Brain pericyte (primary cell): Measurements from ENCODE around the gene ZMYND10.
A peak's percentile ranks its signal among the peaks of the same experiment; 100 is the strongest.

ENCODE experiments used
- DNase-seq: peaks from one replicate; pipeline ENCODE4 v3.0.0-alpha.2; 2012; ENCODE audit warnings: low read depth, low spot score

Gene ZMYND10

DNA sequence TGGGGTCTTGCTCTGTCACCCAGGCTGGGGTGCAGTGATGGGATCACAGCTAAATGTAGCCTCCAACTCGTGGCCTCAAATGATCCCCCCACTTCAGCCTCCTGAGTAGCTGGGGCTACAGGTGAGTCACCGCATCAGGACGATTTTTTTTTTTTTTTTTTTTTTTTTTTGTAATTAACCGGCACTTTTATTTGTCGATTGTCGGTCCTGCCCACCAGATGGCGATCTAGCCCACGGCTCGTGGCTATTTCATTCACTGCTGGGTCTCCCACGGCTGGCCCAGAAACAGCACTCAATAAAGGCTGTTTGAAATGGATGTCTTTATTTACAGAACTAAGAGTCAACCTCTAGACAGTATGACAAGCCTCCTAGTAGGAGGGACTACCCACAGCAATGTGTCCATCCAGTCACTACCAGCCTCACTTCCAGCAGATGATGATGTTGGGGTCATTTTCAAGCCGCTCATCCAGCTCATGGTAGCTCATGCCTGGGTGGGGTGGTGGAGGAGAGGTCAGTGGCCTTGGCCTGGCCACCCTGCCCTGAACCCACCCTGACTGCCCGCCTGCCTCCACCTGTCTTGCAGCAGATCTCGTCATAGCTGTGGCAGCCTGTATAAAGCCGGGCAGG lies 1.8 kb upstream of the ZMYND10 start:
- no peak for DNase-seq

DNA sequence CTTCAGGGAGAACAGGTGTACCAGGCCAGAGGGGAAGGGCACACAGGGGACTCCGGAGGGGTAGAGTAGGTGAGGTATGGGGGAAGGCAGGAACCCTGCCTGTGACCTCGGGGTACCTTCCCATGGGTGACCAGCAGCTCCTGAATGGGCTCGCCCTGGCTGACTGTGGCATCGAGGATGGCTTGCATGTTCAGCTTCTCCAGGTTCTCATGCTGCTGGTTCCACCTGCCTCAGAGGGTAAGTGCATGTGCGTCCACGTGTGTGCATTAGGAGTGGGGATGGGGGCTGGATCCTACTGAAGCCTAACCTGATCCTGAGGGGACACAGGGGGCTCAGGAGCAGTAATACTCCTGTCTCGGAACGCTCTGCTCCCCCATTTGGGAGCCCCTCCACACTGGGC lies 524 bp downstream of the ZMYND10 start:
- DNase-seq = no peak

DNA sequence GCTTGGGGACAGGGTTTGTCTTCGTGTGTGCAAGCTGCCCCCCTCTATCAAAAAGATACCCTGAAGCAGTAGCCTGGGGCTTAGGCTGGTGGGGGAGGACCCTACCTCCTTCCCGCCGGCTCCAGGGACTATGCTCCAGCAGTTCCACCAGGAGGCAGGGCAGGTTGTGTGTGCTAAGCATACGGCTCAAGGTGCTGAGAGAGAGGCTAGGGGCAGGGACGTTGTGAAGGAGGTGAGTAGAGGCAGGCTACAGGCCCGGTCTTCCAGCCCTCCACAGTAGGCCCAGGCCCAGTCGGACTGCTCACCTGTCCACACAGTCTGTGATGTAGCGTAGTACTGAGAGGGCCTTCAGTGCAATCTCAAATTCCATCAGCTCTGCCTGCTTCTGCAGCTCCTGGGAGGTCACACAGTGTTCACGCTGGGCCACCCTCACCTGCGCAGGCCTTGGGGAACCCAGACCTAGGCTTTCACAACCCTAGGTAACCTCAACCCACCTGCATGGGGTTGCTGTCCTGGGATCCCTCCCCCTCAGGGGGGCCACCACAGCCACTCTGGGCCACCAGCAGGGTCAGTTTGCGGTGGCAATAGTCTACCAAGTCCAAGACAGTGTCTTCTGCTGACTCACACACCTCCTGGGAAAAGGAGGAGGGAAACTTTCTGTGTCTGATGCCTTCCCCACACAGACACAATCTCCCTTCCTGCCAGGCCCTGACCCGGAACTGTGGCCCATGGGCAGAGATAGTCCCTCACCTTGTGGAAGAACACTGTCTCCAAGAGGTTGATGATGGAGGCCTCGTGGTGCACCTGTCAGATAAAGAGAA lies 2.5 kb downstream of the ZMYND10 start:
- DNase-seq = no peak

DNA sequence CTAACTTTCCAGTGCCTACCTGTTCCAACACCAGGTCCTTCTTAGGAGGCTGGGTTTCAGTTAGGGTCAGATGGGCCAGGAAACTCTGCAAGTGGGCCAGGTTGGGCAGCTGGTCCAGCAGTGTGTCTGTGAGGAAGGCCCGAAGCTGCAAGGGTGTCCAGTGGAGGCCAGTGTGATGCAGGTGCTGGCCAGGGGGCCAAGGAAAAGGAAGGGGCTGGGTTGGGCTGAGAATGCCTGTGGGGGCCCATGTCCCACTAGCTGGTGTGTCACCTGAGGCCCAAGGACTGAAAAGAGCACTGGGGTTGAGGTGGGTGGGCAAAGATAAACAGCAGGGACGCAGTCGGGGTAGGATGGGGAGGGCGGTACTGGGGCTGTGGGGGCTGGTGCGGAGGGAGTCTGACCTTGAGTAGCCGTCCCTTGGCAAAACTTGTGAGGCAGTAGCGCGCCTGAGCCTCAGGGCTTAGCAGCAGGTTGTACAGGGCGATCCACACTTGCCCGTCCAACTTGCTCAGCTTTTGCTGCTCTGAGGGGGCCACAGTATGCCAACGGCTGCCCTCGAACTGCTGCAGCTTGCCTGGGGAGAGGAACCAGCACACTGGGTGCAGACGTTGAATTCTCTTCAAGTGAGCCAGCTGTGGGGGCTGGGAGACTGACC lies 3.4 kb downstream of the ZMYND10 start:
- DNase-seq = no peak

DNA sequence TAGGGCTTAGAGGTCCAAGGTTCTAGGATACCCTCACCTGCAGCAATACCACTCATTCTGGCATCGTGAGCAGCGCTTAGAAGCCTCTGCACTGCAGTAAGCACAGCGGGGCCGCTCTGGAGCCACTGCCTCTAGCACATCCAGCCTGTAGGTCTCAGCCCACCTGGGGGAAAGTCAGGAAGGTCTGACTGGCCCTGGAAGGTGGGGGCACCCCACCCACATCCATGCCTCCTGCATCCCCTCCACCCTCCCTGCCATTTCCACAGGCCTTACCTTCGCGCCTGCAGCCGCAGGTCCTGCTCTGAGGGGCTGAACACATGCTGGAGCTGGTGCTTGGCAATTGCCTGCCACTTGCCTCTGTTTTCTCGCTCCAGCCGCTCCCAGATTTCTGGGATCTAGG lies 4.0 kb downstream of the ZMYND10 start:
- DNase-seq = no peak

DNA sequence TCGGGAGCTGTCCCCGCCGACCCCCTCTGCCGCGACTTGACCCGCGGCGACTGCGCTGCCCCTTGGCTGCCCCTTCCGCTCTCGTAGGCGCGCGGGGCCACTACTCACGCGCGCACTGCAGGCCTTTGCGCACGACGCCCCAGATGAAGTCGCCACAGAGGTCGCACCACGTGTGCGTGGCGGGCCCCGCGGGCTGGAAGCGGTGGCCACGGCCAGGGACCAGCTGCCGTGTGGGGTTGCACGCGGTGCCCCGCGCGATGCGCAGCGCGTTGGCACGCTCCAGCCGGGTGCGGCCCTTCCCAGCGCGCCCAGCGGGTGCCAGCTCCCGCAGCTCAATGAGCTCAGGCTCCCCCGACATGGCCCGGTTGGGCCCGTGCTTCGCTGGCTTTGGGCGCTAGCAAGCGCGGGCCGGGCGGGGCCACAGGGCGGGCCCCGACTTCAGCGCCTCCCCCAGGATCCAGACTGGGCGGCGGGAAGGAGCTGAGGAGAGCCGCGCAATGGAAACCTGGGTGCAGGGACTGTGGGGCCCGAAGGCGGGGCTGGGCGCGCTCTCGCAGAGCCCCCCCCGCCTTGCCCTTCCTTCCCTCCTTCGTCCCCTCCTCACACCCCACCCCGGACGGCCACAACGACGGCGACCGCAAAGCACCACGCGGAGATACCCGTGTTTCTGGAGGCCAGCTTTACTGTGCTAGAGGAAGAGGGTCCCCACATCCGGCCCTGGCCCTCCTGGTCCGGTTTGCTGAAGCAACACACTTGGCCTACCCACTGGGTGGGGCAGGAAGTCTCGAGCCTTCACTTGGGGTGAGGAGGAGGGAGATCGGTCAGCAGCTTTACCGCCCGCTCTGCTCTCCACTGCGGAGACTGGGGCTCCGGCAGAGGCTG lies 4.8 kb downstream of the ZMYND10 start, which contains the start of gene RASSF1:
TSS of gene RASSF1 (minus strand) at position 389 of the 882 bp plus-strand sequence. CDS start at position 358, 31 bp downstream.
- DNase-seq = no peak

DNA sequence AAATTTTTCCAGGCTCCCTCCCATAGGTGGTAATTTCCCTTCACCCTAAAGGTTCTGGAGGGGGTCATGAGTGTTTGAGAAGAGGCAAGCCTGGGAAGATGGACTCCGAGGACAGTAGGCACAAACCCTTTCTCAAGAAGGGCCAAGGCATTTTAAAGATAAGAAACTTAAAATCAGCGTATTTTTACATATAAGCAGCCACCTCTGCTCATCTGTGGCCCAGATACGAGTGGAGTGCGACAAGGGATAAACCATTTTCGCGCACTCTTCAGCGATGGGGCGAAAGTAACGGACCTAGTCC lies 5.4 kb downstream of the ZMYND10 start:
- no peak for DNase-seq

DNA sequence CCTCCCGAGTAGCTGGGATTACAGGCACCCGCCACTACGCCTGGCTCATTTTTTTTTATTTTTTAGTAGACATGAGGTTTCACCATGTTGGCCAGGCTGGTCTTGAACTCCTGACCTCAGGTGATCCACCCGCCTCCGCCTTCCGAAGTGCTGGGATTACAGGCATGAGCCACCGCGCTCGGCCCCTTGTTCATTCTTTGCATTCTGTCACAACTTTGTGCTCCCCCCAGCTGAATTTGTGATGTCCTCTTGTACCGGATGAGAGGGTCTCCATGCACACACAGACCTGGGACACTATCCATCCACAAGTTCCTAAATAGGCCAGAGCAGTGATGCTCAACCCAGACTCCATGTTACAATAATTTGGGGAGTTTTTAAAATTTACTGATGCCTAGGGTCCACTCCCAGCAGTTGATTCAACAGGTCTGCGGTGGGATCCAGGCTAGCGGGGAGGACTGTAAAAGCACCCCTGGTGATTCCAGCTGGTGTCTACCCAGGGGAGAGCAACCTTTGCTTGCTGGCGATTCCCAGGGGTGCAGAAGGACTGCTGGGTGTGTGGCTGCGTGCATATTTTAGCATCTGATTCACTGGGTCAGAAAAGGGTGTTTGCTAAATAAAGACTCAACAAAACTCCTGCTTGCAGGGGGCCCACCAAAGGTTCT lies 5.9 kb downstream of the ZMYND10 start:
- DNase-seq = no peak

DNA sequence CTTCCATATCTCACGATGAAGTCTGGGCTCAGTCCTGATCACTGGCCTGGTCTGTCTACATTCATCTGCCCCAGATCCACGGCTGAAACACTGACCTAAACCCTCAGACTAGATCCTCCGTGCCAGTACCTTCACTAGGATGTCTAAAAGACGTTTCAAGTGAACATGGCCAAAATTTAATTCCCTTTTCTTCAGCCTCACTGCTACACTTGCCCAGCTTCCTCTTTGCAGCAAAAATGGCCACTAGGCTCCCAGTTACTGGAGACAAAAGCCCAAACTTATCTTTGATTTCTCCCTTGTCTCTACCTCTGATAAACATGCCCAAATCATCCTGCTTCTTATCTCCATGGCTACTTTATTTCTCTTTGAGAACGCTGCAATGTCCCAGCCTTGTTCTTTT lies 6.6 kb downstream of the ZMYND10 start:
- no peak for DNase-seq

DNA sequence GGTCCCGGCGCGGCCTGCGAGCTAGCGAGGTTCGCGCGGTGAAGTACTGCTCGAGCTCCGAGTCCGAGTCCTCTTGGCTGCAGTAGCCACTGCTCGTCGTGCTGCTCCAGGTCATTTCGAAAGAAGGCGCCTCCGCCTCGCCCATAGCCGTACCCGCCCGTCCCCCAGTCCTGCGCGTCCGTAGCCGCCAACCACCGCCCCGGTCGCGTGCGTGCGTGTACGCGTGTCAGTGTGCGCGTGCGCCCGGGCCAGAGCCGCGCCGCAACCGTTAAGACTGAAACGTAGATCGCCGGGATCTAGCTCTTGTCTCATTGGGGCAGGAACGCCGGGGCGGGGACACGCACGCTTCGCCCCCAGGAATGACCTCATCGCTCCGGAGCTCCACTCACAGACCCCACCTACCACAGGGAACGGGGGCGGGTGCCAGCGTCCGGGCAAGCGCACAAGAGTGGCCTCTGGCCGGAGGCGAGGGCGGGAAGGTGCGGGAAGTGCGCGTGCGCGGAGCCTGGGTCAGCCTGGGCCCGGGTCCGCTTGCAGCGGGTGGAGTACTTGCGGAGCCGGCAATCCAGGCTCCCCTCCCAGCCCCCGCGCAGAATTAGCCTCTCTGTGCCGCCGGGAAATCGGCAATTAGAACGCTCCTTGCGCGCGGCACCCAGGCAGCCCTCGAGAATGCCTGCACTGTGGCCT lies 8.2 kb downstream of the ZMYND10 start:
- DNase-seq = peak; percentile 97

DNA sequence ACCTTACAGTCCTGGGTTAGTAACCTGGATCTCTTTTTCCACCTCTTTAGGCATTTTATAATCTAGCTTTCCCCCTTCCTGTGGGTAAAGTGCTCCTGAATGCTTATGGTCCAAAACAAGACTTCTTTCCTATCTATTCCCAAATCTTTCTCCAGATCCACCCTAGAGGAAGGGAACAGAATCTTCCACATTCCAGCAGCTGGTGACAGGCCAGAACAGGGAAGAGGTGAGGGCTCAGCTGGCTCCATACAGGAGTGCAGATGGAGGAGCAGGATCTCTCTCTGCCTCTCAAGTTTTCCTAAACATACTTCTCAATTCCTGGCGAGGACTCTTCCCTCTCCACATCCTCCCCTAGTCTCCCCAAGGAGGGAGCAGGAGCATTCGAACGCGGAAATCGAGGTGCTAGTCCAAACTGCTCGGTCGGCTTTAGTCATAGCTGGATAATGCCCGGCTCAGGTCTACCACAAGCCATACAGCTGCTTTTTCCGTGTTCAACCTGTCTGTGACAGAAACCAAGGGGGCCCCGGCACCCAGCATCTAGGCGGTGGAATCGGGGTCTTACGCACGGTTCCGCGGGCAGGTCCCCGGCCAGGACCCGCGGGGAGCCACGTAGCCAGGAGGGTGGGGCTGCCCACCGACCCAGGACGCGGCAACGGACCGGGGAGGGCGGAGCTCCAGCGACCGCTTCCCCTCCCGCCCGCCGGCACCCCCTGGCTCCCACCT lies 8.9 kb downstream of the ZMYND10 start:
- no peak for DNase-seq

DNA sequence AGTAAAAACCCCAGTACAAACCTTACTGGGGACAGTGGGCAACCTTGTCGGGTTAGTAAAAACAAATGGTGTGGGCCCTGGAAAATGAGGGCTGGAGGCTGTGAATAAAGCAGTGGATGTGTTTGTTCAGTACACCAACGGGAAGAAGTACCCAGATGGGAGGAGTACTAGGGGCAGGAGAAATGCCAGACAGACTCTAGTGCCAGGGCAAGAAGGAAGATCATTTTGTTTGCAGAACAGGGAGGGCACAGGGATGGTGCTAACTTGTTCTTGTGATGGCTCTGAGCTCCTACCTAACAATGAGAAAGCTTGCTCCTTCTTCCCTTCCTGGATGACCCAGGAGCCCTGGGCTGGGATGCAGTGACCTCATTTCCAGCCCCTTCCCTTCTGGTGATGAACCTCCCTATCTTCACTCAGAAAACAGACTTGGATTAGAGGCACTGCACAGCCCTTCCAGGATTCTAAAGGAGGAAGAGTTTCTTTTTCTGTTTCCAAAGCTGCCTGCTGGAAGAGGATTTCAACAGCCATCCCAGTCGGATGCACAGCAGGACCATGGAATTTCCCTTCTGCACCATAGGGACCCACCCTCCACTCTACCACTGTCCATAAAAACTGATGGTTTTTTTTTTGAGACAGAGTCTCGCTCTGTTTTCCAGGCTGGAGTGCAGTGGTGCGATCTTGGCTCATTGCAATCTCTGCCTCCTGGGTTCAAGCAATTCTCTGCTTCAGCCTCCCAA lies 11.0 kb downstream of the ZMYND10 start:
- DNase-seq = no peak

DNA sequence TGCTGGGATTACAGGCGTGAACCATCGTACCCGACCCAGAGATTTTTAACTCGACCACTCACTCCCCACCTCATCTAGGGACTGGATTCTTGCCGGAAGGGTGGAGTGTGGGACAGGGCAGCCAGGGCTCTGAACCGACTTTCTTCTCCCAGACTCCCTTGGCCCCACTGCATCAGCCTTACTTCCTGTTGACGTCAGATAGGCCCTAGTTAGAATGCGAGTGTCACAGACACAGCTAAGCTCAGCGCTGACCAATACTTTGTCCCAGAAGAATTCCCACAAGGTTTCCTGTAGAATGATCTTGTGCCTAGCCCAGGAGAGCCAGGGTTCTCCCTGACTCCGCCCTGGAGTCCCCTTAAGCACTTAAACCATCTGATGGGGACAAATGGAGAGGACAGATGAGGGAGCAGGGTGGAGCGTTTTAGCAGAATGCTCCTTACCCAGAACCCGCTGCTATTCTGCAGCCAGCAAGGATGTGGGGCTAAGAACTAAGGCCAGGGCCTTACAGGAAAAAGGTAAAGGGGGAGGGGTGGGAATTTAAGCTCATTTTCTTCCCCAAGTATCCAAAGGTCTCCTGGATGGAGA lies 11.7 kb downstream of the ZMYND10 start:
- DNase-seq = no peak

DNA sequence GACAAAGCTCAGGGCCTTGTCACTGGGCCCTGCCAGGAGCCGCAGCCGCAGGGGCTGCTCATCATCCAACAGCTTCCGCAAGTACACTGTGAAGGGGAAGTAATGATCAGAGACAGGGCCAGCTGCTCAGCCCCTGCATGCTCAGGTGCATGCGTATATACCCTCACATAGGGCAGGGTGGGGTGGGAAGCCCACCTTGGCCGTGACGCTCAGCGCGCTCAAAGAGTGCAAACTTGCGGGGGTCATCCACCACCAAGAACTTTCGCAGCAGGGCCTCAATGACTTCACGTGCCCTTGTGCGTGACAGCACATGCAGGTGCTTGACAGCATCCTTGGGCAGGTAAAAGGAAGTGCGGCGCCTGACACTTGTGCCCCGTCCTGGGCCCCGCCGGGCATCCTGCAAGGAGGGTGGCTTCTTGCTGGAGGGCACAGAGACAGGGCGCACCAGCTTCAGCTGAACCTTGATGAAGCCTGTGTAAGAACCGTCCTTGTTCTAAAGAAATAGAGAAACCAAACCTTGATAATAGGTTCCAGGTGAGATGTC lies 14.1 kb downstream of the ZMYND10 start:
- DNase-seq = no peak

DNA sequence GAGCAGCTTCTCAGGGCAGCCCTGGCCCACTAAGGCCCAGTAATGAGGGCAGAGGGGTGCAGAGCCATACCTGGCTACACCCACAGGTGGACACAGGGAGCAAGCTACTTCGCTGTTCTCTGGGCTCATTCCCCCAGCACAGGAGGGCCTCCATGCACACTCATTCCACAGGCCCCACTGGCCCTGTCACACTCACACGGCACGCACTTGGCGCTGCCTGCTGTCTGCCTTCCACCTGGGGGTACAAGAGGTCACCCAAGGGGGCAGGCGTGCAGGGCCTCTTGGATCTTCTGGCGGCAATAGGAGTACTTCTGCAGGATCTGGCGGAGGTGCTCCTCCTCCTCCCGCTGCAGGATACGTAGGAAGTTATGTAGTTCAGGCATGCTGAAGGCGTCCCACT lies 15.2 kb downstream of the ZMYND10 start:
- DNase-seq = no peak

DNA sequence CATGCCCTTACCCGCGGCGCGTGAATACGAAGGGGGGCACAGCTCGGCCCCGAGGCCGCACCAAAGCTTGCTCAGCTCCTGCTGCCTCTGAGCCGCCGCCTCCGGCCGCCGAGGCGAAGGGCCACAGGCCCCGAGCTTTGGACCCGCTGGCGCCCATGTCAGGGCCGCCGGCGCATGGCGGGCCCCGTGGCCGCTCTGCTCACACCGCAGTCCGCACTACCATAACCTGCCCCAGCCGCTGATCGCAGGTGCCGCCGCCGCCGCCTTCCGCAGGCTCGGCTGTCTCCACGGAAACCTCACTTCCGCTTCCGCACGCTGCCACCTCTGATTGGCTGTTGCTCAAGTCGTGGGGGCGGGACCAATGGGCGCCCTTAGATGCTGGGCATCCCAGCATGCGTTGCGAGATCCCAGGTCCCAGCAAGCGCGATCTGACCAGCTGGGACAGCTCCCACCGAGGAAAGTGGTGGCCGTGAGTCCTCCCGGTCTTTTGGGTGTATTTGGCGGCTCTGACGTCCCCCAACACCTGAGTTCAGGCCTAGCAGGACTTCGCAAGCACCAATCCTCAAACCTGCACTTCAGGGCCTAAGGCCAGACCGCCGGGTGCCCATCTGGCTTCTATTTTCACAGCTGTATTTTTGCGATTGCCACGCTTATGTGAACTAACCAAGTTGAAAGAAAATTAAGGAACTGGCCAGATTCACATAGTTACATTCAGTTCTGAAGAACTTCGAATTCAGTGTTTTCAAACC lies 17.4 kb downstream of the ZMYND10 start, which contains the start of gene TUSC2:
TSS of gene TUSC2 (minus strand) at position 281 of the 749 bp plus-strand sequence. CDS start at position 157, 124 bp downstream.
- peak; percentile 85 for DNase-seq

DNA sequence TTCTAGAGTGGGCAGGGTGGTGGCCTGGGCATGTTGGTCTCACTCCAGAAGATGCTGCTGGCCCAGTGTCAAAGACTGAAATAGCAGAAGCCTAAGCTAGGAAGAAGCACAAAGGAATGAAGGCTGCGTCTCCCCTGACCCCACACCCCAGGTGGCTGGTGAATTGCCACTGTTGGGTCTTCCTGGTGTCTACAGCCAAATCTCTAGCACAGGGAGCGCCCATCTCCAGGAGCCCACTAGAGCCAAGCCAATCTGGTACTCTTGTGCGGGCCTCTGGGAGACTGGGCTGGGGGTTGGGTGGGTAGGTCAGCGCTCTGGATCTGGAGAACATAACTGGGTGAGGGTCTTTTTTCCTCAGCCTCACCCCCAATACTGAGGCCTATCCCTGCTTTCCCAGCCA lies 18.4 kb downstream of the ZMYND10 start:
- DNase-seq = no peak

DNA sequence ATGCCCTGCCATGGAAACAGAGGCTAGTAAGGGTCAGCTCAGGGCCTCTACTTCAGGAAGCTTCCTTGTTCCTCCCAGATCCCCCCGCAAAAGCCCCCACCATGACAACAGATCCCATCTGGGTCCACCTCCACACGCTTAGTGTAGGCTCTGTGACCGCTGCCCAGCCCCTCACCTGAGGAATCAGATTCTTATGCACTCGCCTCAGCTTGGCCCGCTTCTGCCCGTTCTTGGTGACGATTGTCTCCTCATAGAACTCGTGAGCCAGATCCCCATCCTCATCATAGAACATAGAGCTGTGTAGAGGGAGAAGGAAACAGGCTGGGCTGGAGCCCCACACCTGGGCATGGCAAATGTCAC lies 19.4 kb downstream of the ZMYND10 start:
- no peak for DNase-seq
